ENCODE measurements around the gene TMEM72.

TMEM72 gene

DNA sequence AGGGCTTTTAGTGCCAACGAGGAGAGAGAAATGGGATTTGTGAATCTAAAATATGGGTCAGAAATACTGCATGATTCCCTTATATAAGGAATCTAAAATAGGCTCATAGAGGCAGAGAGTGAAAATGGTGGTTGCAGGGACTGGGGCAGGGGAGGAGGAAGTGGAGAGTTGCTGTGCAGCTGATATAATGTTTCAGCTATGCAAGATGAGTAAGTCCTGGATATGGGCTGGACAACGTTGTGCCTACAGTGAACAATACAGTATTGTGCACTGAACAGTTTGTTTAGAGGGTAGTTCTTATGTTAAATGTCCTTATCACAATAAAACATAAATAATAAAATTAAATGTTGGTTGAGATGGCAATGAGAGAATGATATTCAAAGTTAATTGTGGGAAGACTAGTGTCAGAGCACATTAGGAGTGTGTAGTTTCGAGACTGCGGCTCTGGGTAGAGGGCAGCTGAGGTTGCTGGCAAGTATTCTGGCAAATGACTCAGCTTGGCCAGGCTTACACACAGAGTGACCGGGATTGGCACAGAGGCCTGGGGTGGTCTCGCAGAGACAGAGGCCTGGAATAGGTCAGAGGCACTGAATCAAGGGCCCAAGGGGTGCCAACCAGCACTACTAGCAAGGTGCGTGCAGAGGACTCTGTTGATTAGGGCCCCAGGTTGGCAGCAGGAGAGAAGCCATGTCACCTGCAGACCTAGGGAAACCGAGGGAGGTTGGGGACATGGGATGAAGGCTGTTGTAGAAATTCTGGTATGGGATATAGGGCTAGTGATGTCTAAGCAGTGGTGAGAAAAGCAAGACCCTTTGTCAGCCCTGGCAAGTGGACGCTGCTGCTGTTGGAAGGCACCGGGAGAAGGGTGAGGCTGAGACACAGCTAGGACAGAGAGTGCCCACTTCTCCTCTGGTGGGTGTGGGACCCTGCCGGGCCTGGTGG lies 70.3 kb downstream of the TMEM72 start:
- DNase-seq, result no peak

GRCh38 chr10:44982114-44982460 lies 71.0 kb downstream of the TMEM72 start:
- no peak for DNase-seq

DNA sequence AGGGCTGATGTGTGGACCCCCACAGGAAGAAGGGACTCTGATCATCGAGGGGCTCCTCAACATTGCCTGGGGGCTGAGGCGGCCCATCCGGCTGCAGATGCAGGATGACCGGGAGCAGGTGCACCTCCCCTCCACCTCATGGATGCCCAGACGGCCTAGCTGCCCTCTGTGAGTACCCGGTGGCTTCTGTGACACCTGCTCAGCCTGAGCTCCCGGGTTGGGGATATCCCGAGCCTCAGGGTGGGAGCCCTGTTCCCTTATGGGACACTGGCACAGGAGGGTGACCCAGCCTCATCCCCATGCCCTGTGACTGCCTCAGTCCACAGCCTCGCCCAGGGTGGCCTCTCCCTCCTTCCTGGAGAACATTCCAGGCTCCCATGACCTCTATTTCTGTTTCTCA lies 71.4 kb downstream of the TMEM72 start:
- no peak for DNase-seq

- DNase-seq, result no peak
Observed at GRCh38 chr10:44983066-44983894, 72.1 kb downstream of the TMEM72 start.

DNA sequence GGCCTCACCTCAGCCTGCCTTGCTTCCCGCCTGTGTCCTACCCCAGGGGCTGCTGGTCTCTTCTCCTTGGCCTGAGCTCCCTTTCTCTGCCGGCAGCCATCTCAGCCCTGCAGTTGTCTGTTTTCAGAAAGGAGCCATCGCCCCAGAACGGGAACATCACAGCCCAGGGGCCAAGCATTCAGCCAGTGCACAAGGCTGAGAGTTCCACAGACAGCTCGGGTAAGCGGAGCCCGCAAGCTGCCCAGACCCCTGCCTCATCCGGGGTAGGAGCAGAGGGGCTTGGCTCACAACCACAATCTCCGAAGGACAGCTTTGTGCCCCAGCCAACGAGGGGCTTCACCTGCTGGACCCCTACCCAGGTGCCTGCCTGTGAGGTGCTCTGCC lies 72.8 kb downstream of the TMEM72 start:
- no peak for DNase-seq

GRCh38 chr10:44984671-44985101 lies 73.5 kb downstream of the TMEM72 start:
- DNase-seq, result no peak

DNA sequence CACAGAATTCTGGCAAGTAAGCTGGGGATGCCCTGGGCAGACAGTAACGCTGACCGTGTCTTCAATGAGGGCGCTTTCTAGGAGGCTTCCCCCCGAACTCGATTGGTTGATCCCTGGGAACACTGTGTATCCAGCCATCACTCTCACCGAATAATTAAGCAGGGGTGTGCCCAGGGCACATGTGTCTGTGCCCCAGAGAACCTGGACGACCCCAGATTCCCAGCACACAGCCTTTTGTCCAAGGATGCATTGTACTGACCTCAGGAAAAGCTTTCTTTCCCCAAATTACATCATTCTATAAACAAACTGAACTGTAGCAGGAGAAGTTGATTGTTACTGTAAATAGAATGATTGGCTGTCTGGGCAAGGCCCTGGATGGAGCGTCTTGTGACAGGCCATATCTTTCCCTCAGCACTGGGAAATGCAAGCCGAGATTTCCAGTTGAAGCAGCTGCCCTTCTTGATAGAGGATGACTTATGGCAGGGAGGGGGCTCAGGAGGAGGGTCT lies 74.1 kb downstream of the TMEM72 start:
- no peak for DNase-seq

GRCh38 chr10:44986179-44986578 lies 75.0 kb downstream of the TMEM72 start:
- DNase-seq, result no peak

Data from cortex of kidney (tissue), 1 donor.